Common myeloid progenitor, CD34-positive (primary cell): Measurements from ENCODE around the gene FLAD1.

ENCODE experiments used
- CTCF ChIA-PET: fragments of 350-600 bp; sonication (Branson Sonifier 250); formaldehyde crosslinking; loops from one replicate; lab custom pipeline; 2021; ENCODE audit warnings: antibody characterized with exemption; lab: Charles Lee
- POLR2A ChIA-PET: fragments of 350-600 bp; sonication (Branson Sonifier 250); formaldehyde crosslinking; loops from one replicate; lab custom pipeline; 2021; ENCODE audit warnings: antibody characterized with exemption; lab: Charles Lee
- DNase-seq, 3 donors: peaks; one replicate each; pipeline versions ENCODE4 v3.0.0 to v3.0.0-alpha.2; 2013
- H3K27ac ChIP-seq, 2 experiments: 1 replicate in 1 of 2; 2 replicates in 1 of 2; pipeline ENCODE4 v1.7.0; 2013; ENCODE audit warnings: inconsistent platforms in 2 of 2, low read length in 2 of 2, mild to moderate bottlenecking in 2 of 2, low read depth in 1 of 2, moderate library complexity in 1 of 2; ENCODE audit not compliant: severe bottlenecking in 2 of 2, insufficient read depth in 1 of 2, poor library complexity in 1 of 2
- H3K27me3 ChIP-seq, 5 experiments: replicated peaks in 2 of 5; 1 replicate in 3 of 5; 2 replicates in 2 of 5; pipeline versions ENCODE4 v1.6.1 to v1.7.0; 2013; ENCODE audit warnings: low read length in 4 of 5, mild to moderate bottlenecking in 2 of 5, moderate library complexity in 2 of 5, inconsistent platforms in 1 of 5; ENCODE audit not compliant: insufficient read depth in 5 of 5, control insufficient read depth in 4 of 5
- H3K36me3 ChIP-seq, 4 experiments: 1 replicate in 2 of 4; 2 replicates in 2 of 4; pipeline versions ENCODE4 v1.6.1 to v1.7.0; 2013; ENCODE audit warnings: low read length in 3 of 4, control low read depth in 1 of 4, mild to moderate bottlenecking in 1 of 4; ENCODE audit not compliant: control insufficient read depth in 4 of 4, insufficient read depth in 4 of 4
- H3K4me1 ChIP-seq, 4 experiments: 1 replicate in 3 of 4; 2 replicates in 1 of 4; pipeline versions ENCODE4 v1.6.1 to v1.7.1; 2013; ENCODE audit warnings: low read length in 3 of 4, mild to moderate bottlenecking in 3 of 4, control low read depth in 1 of 4, inconsistent platforms in 1 of 4, moderate library complexity in 1 of 4; ENCODE audit not compliant: control insufficient read depth in 4 of 4, insufficient read depth in 4 of 4; ENCODE audit errors: control extremely low read depth in 1 of 4
- H3K4me3 ChIP-seq, 7 experiments: 1 replicate in 4 of 7; 2 replicates in 3 of 7; pipeline versions ENCODE4 v1.5.1 to v1.7.0; 2013; ENCODE audit warnings: mild to moderate bottlenecking in 7 of 7, low read length in 6 of 7, moderate library complexity in 6 of 7, inconsistent platforms in 2 of 7, low read depth in 2 of 7, control low read depth in 1 of 7; ENCODE audit not compliant: insufficient read depth in 4 of 7, control insufficient read depth in 1 of 7; ENCODE audit errors: extremely low read depth in 1 of 7
- H3K9me3 ChIP-seq, 5 experiments: 1 replicate in 4 of 5; 2 replicates in 1 of 5; pipeline versions ENCODE4 v1.6.1 to v1.7.1; 2013; ENCODE audit warnings: low read length in 4 of 5, mild to moderate bottlenecking in 2 of 5, inconsistent platforms in 1 of 5, low read depth in 1 of 5, moderate library complexity in 1 of 5; ENCODE audit not compliant: control insufficient read depth in 4 of 5, insufficient read depth in 2 of 5; ENCODE audit errors: control extremely low read depth in 1 of 5
- WGBS: methylation state at CpG from one replicate; pipeline ENCODE4 v1.1.5; 2013; ENCODE audit not compliant: insufficient coverage; 5-methylcytosine and 5-hydroxymethylcytosine counted together

Gene FLAD1

DNA sequence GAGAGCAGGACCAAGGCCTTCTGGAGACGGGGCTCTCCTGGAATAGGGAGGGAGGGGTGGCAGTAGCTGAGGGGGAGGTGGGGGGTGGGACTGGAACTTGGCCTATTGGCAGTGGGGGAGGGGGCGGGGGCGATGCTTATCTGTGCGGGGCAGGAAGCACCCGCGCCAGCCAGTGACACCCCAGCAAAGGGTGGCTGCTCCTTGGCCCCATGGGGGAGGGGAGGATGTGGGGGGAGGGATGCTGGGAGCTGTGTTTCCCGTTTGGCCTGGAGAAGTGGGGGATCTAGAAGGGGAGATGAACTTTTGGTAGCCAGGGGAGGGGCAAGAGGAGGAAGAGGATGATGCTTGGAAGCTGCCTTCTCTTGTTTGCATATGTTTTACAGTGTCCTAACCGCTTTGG is 30.5 kb downstream of the FLAD1 start:
- CTCF ChIA-PET: interaction anchor here (1.2 to 12.4 kb wide), 4 partner anchors 15 to 71 kb away, joined by 3 to 233 read pairs (median 4); partner anchors contain the start of genes LENEP and ZBTB7B
- Histone ChIP-seq H3K27ac (peak overlapping the region in 1 of 2 experiments; percentile 6), H3K4me1 (peaks cover 0 to 89% (median 74%) of the 10 kb centered on the region in 4 experiments), H3K27me3 (no peaks in the 10 kb centered on the region), H3K9me3 (no peaks in the 10 kb centered on the region), H3K36me3 (peaks cover 0 to 26% (median 2%) of the 10 kb centered on the region in 4 experiments), H3K4me3 (peak overlapping the region in 1 of 7 experiments; percentile 19)
- DNase-seq: peak in 1 of 3 donors; percentile 35
- POLR2A ChIA-PET: no interaction called here
- 11% methylated on average over 6 of the region's 8 CpGs for WGBS

DNA sequence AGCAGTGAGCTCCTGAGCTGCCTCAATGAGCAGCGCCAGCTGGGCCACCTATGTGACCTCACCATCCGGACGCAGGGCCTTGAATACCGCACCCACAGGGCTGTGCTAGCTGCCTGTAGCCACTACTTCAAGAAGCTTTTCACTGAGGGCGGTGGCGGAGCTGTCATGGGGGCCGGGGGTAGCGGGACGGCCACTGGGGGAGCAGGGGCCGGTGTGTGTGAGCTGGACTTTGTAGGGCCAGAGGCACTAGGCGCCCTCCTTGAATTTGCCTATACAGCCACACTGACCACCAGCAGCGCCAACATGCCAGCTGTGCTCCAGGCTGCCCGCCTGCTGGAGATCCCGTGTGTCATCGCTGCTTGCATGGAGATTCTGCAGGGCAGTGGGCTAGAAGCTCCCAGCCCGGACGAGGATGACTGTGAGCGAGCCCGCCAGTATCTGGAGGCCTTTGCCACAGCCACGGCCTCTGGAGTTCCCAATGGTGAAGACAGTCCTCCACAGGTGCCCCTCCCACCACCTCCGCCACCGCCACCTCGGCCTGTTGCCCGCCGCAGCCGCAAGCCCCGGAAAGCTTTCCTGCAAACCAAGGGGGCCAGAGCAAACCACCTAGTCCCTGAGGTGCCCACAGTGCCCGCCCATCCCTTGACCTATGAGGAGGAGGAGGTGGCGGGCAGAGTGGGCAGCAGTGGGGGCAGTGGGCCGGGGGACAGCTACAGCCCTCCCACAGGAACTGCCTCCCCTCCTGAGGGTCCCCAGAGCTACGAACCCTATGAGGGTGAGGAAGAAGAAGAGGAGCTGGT is 31.8 kb downstream of the FLAD1 start:
- POLR2A ChIA-PET: no interaction called here
- Histone ChIP-seq H3K4me1 (peaks cover 0 to 82% (median 68%) of the 10 kb centered on the region in 4 experiments), H3K27ac (no peak overlapping the region), H3K27me3 (no peaks in the 10 kb centered on the region), H3K36me3 (peaks cover 0 to 26% (median 2%) of the 10 kb centered on the region in 4 experiments), H3K4me3 (no peak overlapping the region), H3K9me3 (no peaks in the 10 kb centered on the region)
- WGBS: 96% methylated on average over 23 of the region's 31 CpGs
- CTCF ChIA-PET: interaction anchor here (0.6 to 12.4 kb wide), 15 partner anchors 7 to 202 kb away, joined by 3 to 233 read pairs (median 7); partner anchors contain the start of genes LENEP, PBXIP1 and ZBTB7B
- DNase-seq: no peak

DNA sequence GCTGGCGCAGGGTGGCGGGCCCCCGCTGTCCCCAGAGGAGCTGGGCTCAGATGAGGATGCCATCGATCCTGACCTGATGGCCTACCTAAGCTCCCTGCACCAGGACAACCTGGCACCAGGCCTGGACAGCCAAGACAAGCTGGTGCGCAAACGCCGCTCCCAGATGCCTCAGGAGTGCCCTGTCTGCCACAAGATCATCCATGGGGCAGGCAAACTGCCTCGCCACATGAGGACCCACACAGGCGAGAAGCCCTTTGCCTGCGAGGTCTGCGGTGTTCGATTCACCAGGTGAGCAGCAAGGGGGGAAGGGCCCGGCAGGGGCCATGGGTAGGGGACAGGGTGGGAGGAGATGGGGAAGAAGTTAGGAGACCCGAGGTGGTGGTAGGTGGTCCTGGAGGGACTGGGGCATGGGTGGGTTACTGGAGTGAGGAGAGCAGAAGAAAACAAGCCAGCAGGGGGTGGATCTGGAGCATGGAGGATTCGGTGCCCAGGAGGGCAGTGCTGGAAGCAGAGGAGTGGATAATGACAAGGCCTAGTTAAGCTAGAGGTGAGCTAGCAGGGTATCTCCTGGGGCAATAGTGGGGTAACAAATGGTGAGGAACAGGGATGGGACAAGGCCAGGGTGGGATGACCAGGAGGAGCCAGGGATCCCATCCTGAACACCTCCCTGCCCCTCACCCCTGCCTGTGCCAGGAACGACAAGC is 32.5 kb downstream of the FLAD1 start:
- peaks cover 0 to 74% (median 61%) of the 10 kb centered on the region in 4 experiments for H3K4me1 ChIP-seq
- WGBS: 96% methylated on average over 15 of the region's 16 CpGs
- CTCF ChIA-PET: interaction anchor here (0.6 to 12.4 kb wide), 16 partner anchors 8 to 535 kb away, joined by 3 to 233 read pairs (median 8); partner anchors contain the start of genes FLAD1, LENEP, PBXIP1 and ZBTB7B

DNA sequence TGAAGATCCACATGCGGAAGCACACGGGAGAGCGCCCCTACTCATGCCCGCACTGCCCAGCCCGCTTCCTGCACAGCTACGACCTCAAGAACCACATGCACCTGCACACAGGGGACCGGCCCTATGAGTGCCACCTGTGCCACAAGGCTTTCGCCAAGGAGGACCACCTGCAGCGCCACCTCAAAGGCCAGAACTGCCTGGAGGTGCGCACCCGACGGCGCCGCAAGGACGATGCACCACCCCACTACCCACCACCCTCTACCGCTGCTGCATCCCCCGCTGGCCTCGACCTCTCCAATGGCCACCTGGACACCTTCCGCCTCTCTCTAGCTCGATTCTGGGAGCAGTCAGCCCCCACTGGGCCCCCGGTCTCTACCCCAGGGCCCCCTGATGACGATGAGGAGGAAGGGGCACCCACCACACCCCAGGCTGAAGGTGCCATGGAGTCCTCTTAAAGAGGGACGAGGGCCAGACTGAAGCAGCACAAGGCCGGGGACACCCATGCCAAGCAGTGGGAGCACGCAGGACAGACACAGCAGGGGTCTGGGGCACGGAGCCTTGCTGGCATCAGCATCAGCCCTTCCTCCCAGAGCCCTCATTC is 33.2 kb downstream of the FLAD1 start:
- Histone ChIP-seq H3K36me3 (peaks cover 0 to 26% (median 2%) of the 10 kb centered on the region in 4 experiments), H3K4me1 (peaks cover 0 to 68% (median 57%) of the 10 kb centered on the region in 4 experiments), H3K27me3 (no peaks in the 10 kb centered on the region), H3K4me3 (peak overlapping the region in 1 of 7 experiments; percentile 60), H3K9me3 (no peaks in the 10 kb centered on the region), H3K27ac (peak overlapping the region in 1 of 2 experiments; percentile 58)
- DNase-seq: peak; percentile 32 to 71 (median 63)
- ChIA-PET CTCF (interaction anchor here (0.6 to 12.4 kb wide), 18 partner anchors 9 to 535 kb away, joined by 3 to 233 read pairs (median 10); partner anchors contain the start of genes FLAD1, LENEP, PBXIP1 and ZBTB7B), POLR2A (interaction anchor here (0.6 to 1.6 kb wide), 3 partner anchors 8 to 35 kb away, joined by 3 to 4 read pairs (median 3); partner anchors contain the start of genes ADAM15 and ZBTB7B)
- WGBS: 81% methylated on average over 17 of the region's 26 CpGs

More for the DNA sequence above, 32.5 kb downstream of the FLAD1 start:
- POLR2A ChIA-PET: interaction anchor here (0.6 to 1.6 kb wide), 3 partner anchors 8 to 36 kb away, joined by 3 to 4 read pairs (median 3); partner anchors contain the start of genes ADAM15 and ZBTB7B
- H3K36me3 ChIP-seq: peaks cover 0 to 26% (median 2%) of the 10 kb centered on the region in 4 experiments
- DNase-seq: no peak
- H3K27ac ChIP-seq: no peak overlapping the region
- no peaks in the 10 kb centered on the region for H3K27me3 ChIP-seq
- no peak overlapping the region for H3K4me3 ChIP-seq
- H3K9me3 ChIP-seq: no peaks in the 10 kb centered on the region

DNA sequence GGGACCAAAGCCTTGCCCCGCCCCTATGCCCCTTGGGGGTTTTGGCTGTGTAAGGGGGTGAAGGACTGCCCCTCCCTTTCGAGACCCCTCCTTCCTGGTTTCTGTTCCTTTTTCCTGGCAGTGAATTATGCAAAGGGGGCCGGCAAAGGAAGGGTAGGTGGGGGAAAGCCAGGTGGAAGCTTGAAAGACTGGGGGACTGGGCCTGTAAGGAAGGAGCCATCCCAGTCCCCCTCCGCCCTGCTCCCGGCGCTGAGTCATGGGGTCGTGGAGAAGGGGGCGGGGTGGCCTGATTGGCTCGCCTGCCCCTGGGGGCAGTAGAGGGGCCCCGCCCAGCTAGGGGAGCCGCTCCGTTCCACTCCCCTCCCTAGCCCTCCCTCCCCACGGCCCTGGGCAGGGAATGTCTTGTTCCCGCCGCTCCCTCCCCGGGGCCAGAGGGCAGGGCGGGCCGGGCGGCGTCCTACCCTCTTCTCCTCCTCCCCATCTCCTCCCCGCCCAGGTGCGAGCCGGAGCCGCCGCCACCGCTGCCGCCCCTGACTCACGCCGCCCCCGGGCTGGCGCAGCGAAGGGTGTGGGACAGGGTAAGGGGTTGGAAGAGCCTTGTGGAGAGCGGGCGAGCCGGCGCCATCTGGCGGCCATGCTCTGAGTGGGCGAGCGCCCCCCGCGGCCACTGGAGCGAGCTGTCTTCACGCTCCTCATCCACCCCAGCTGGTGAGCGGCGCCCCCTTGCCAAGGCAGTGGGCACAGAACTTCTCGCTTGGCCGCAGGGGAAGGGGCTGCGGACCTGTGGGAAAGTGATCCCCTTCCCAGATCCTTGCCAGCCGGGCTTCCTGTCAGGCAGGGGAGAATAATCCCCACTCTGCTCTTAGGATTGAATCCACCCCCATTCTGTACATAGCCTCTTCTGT is 34.1 kb downstream of the FLAD1 start:
- Histone ChIP-seq H3K9me3 (no peaks in the 10 kb centered on the region), H3K4me1 (peaks cover 0 to 58% (median 48%) of the 10 kb centered on the region in 4 experiments), H3K4me3 (peak overlapping the region; percentile 4 to 68 (median 41)), H3K27ac (peak overlapping the region in 1 of 2 experiments; percentile 68), H3K27me3 (no peaks in the 10 kb centered on the region), H3K36me3 (peaks cover 0 to 26% (median 2%) of the 10 kb centered on the region in 4 experiments)
- WGBS: 0% methylated on average over 17 of the region's 49 CpGs
- ChIA-PET CTCF (interaction anchor here (1.0 to 12.4 kb wide), 25 partner anchors 9 to 457 kb away, joined by 3 to 233 read pairs (median 5); partner anchors contain the start of genes ADAM15, FLAD1, LENEP and PBXIP1), POLR2A (interaction anchor here (0.6 to 1.6 kb wide), 6 partner anchors 15 to 281 kb away, joined by 3 to 6 read pairs (median 3); partner anchors contain the start of genes ADAM15, PBXIP1 and ZBTB7B)
- peak; percentile 91 to 94 (median 94) for DNase-seq
